HCEC 1CT (cell line): ENCODE data around the gene TPRN.

Experiments
- DNase-seq: peaks from one replicate; pipeline ENCODE4 v3.0.0-alpha.2; 2017

Gene TPRN

DNA sequence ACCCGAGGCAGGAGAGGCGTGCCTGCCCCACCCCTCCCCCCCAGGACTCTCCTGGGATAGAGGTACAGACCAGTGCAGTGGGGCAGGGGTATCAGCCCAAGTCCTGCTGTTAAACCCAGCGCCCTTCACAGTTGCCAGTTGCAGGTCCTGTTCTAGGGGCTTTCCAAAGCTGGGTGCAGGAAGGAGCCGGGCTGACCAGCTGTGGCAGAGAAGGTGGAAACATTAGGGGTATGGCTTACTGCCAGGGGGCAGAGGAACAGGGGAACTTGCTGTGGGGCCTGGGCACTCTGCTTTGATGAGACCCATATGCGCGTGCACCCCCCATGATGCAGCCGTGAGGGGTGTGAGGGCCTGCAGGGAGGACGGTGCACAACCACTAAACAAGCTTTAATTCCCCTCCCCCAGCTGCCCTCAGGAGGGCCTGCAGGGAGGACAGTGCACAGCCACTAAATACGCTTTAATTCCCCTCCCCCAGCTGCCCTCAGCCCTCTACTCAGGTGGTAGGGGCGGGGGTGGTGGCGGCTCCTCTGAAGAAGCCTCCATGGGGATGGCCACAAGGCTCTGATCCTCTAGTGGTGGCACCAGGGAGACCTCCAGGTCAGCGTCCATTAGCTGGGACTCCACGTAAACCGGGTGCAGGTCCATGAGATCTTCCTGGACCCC, 29.9 kb downstream of the TPRN start:
- no peak for DNase-seq

DNA sequence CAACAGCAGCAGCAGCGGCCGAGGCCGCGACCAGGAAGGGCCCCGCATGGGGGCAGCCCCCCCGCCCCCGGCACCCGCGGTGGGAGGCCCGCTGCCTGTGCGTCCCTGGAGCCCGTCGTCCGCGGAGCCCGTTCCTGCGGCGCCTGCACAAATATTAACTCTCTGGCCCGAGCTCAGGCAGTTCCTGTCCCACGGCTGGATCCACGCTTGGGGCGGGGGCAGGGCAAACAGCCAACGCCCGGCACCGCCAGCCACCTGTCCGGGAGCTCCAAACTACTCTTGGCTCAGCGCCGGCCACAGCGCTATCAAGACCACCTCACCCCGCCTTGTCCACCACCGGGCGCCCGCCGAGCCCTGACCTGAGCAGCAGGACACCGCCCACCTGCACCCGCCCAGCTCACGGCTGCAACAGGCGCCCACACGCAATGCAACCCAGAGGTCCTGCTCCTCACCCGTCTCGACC, 30.6 kb downstream of the TPRN start, which contains the start of gene LRRC26:
LRRC26 (minus strand) TSS at position 156 of the 463 bp plus-strand sequence; CDS start at position 48, 108 bp downstream.
- no peak for DNase-seq

DNA sequence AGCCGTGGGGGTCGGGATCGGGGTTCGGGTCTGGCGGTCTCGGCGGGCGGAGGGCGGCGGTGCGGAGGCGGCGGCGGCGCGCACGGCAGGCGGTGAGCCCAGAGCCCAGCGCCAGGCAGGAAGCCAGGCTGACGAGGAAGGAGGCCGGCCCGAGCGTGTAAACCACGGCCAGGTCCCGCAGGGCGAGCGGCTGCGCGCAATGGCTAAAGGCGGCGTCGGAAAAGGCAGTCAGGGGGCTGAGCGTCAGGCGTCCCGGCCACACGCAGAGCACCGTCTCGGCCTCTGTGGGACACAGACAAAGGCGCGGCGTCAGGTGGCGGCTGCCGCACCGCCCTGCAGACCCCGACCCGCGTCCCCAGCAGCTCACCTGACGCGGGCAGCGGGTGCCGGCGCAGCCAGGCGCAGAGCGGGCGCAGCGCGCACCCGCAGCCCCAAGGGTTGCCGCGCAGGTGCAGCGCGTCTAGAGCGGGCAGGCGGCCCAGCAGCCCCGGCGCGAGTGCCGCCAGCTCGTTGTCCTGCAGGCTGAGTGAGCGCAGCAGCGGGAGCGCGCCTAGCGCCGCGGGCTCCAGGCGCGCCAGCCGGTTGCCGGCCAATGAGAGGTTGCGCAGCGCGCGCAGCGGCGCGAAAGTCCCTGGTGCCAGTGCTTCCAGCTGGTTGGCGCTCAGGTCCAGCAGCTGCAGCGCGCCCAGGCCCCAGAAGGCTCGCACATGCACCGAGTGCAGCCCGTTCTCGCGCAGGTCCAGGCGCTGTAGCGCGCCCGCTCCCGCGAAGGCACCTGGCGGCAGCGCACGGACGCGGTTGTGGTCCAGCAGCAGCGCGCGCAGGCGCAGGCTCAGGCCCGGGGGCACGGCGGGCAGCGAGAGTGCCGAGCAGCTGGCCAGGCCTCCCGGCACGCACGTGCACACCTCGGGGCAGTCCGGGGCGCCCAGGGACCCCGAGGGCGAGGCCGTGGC, 31.4 kb downstream of the TPRN start:
- no peak for DNase-seq

DNA sequence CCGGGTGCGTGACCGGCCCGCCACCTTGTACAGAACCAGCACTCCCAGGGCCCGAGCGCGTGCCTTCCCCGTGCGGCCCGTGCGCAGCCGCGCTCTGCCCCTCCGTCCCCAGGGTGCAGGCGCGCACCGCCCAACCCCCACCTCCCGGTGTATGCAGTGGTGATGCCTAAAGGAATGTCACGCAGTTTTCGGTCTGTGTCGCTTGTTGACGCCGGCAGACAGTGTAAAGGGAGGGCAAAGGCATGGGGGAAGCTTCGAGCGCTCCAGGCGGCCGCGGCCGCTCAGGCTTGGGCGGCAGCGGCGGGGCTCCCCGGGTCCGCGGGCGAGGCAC, 32.0 kb downstream of the TPRN start:
- no peak for DNase-seq

DNA sequence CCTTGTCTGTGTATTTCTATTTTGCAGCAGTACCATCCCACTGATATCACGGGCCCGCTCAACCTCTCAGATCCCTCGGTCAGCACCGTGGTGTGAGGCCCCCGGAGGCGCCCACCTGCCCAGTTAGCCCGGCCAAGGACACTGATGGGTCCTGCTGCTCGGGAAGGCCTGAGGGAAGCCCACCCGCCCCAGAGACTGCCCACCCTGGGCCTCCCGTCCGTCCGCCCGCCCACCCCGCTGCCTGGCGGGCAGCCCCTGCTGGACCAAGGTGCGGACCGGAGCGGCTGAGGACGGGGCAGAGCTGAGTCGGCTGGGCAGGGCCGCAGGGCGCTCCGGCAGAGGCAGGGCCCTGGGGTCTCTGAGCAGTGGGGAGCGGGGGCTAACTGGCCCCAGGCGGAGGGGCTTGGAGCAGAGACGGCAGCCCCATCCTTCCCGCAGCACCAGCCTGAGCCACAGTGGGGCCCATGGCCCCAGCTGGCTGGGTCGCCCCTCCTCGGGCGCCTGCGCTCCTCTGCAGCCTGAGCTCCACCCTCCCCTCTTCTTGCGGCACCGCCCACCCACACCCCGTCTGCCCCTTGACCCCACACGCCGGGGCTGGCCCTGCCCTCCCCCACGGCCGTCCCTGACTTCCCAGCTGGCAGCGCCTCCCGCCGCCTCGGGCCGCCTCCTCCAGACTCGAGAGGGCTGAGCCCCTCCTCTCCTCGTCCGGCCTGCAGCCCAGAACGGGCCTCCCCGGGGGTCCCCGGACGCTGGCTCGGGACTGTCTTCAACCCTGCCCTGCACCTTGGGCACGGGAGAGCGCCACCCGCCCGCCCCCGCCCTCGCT, 32.6 kb downstream of the TPRN start:
- DNase-seq = no peak

DNA sequence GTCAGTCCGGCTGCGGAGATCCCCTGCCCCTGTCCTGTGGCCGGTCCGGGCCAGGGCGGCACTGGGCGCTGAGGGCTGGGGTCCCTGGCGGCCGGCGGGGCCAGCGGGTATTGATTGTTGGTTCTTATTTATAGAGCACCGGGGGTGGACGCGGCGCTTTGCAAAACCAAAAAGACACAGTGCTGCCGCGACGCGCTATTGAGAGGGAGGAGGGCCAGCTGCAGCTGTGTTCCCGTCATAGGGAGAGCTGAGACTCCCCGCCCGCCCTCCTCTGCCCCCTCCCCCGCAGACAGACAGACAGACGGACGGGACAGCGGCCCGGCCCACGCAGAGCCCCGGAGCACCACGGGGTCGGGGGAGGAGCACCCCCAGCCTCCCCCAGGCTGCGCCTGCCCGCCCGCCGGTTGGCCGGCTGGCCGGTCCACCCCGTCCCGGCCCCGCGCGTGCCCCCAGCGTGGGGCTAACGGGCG, 33.2 kb downstream of the TPRN start:
- no peak for DNase-seq

DNA sequence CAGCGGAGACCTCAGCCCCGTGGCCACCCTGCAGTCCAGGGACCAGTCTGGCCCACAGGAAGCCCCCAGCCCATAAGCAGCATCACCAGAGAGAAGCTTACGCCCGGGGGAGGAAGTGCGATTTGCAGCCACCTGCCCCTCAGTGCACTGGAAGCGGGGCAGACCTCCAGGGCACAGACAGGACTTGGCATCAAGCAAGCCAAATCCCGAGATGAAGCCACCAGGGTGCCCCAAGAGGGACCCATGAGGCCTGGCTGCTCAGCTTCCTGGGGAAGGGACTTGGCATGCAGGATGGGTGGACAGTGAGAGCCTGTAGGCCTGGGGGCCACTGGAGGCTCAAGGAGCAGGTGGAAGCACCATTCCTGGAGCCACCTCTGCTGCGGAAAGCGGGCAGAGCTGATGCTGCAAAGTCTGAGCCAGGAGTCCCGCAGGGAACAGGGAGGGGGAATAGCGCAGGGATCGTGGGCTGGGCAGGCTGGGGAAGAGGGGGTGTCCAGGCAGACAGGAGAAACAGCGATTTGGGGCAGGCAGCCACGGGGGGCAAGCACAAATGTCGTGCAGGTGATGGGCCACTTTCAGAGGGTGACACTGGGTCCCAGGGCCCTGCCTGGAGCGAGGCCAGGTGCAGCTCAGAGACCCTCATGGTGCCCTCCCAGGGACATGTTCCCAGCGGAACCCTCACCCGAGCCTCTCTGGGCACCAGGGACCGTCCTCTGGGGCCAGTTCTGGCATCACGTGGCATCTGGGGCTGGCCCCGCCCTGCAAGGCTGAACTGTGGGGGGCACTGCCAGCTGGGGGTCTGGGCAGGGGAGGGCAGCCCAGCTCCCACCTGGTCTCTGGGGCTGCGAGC, 33.9 kb downstream of the TPRN start:
- no peak for DNase-seq

DNA sequence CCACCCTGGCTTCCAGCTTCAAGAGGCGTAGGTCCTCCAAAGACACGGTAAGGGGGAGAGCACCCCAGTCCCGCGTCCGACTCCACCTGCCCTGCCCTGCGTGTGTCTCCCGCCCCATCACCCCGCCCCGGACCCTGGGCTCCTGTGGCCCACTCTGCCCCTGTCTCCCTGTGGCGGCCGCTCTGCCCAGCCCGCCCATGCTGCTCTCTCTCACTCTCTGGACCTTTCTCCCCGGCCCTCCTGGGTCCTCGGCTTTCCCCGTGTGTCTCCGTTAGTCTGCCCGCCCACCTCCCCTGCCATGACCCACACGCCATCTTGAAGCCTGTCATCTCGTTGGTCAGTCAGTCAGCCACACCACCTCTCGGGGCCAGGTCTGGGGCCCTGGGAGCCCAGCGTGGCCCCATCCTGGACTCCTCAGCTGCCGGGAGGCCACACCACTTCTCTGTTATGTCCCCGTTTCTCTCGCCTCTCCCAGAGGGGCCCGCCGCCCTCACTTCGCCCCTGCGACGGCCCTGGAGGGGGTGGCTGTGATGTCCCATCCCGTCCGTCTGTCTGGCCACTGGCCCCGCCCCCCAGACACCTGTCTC, 35.2 kb downstream of the TPRN start:
- no peak for DNase-seq

DNA sequence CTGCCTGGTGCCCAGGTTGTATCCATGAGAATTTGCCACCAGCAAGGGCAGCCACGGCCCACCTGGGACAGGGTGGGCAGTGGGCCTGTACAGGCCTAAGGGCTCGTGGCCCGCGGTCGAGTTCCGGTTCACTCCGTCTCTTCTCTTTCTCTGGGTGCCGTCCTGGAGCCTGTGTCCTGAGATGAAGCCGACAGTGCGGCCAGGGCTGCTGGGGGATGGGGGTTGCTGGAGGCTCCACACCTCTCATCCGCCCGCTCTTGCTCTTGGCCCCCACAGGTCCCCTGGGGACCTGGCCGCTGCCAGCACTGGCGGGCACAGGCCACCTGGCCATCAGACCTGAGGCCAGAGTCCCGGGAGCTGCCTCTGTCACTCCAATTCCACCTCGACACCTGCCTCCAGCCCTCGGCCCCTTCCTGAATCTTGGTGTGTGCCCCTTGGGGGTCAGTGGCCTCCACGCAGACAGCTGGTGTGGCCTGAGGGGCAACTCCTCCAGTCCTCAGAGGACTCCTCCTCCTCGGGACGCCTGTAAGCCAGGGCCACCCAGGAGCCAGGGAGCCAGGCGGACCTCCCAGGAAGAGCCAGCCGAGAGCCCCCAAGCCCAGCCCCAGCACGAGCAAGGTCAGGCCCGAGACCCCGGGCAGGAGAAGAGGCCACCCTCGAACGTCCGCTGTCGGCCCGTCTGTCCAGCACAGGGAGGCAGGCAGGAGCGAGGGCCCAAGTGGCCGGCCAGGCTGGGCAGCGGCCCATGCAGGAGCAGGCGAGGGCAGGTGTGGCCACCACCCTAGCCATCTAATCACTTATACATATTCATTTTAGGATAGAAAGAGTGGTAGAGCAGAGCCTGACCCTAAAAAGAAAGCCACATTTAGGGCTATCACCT, 35.9 kb downstream of the TPRN start:
- DNase-seq = no peak

DNA sequence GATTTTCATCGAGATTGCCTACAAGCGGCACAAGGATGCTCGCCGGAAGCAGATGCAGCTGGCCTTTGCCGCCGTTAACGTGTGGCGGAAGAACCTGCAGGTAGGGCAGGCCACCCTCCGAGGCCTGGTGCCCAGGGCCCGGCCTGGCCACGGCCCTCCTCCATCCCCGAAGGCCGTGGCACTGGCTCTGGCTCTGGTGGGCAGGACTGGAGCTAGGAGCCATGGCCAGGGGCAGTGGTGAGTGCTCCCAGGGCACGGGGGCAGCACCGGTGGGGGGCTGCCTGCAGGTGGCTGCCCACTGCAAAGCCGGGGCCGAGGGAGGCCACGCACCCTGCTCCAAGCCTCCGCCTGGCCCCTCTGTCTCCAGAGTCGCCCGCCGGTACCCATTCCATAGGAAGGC, 36.7 kb downstream of the TPRN start:
- DNase-seq = no peak

DNA sequence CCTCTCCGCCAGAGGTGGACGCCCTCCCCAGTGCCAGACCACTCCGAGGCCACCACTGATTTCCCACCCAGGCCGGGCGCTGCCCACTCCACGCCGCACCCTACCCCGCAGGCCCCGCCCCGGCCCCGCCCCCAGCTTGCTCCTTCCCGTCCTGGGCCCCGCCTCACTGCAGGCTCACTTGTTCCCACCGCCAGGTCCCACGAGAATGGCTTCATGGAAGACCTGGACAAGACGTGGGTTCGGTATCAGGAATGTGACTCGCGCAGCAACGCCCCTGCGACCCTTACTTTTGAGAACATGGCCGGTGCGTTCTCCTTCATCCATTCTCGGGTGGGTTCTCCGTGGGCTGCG, 37.2 kb downstream of the TPRN start:
- no peak for DNase-seq

DNA sequence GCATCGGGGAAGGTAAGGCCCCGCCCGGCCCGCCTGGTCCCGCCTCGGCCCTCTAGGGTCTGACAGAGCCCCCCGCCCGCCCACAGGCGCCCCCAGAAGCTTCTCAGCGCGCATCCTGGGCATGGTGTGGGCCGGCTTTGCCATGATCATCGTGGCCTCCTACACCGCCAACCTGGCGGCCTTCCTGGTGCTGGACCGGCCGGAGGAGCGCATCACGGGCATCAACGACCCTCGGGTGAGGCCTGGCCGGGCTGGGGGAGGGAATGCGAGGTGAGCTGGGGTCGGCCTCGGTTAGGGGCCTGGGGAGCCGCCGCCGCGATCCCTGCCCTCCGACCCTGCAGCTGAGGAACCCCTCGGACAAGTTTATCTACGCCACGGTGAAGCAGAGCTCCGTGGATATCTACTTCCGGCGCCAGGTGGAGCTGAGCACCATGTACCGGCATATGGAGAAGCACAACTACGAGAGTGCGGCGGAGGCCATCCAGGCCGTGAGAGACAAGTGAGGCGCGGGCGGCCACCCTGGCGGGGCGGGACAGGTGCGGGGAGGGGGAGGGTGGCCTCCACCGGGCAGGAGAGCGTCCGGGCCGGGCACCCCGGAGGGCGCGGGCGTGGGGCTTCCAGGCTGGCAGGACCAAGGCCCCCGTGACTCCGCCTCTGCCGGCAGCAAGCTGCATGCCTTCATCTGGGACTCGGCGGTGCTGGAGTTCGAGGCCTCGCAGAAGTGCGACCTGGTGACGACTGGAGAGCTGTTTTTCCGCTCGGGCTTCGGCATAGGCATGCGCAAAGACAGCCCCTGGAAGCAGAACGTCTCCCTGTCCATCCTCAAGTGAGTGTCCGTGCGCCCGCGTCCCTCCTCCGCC, 37.8 kb downstream of the TPRN start:
- no peak for DNase-seq

DNA sequence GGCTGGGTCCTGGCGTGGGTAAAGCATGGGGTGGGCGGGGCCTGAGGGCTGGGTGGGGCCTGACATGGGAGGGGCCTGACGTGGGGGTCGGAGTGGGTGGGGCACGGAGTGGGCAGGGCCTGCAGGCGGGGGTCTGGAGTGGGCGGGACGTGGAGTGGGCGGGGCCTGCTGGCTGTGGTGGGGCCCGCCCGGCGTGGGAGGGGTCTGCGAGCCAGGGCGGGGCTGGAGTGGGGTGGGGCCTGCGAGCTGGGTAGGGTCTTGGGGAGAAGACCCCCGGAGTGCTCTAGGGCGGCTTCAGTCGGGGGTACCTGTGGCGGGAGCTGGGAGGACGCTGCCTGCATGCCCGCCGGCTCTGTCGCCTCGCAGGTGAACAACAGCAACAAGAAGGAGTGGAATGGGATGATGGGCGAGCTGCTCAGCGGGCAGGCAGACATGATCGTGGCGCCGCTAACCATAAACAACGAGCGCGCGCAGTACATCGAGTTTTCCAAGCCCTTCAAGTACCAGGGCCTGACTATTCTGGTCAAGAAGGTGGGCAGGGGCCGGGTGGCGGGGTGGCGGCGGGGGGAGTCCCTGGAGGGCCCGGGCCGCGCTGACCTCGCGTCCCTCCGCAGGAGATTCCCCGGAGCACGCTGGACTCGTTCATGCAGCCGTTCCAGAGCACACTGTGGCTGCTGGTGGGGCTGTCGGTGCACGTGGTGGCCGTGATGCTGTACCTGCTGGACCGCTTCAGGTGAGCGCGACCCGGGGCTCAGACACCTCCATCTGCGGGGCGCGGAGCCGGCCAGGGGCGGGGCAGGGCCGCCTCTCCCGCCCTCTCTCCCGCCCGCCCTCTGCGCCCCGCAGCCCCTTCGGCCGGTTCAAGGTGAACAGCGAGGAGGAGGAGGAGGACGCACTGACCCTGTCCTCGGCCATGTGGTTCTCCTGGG, 38.7 kb downstream of the TPRN start:
- no peak for DNase-seq

DNA sequence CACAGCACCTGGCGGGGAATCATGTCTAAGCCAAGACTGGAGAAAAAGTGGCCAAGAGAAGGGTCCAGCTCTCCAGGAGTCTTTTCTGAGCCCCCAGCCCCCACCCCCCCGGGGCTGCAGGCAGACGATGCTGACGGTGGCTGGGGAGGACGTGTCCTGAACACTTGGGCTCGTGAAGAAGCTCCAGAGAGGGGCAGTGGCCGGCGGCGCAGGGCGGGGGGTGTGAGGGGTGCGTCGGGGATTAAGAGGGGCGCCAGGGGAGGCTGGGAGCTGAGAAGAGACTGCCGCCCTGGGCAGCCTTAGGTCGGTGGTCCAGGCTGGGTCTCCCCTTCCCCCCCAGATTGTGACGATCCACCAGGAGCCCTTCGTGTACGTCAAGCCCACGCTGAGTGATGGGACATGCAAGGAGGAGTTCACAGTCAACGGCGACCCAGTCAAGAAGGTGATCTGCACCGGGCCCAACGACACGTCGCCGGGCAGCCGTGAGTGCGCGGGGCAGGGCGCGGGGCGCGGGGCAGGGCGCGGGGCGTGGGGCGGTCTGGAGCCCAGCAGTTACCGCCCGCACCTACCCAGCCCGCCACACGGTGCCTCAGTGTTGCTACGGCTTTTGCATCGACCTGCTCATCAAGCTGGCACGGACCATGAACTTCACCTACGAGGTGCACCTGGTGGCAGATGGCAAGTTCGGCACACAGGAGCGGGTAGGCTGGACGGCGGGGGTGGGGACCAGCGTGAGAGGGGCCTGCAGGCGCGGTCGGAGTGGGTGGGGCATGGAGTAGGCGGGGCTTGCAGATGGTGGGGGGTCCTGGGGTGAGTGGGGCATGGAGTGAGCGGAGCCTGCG, 39.6 kb downstream of the TPRN start:
- DNase-seq = no peak

DNA sequence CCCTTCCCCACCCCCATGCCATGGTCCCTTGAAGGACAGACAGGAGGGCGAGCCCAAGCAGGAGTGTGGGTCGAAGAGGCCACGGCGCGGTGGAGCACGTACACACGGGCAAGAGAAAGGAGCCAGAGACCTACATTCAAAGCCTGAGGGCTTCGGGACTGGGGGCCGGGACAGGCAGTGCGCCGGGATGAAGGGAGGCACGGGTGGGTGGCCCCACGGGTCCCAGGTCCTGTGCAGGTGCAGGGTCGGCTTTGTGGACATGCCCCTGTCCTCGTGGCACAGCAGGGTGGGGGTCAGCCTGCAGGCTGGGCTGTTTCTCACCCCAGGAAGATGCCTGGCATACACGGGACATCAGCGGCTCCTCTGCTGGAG, 40.5 kb downstream of the TPRN start:
- DNase-seq = no peak

DNA sequence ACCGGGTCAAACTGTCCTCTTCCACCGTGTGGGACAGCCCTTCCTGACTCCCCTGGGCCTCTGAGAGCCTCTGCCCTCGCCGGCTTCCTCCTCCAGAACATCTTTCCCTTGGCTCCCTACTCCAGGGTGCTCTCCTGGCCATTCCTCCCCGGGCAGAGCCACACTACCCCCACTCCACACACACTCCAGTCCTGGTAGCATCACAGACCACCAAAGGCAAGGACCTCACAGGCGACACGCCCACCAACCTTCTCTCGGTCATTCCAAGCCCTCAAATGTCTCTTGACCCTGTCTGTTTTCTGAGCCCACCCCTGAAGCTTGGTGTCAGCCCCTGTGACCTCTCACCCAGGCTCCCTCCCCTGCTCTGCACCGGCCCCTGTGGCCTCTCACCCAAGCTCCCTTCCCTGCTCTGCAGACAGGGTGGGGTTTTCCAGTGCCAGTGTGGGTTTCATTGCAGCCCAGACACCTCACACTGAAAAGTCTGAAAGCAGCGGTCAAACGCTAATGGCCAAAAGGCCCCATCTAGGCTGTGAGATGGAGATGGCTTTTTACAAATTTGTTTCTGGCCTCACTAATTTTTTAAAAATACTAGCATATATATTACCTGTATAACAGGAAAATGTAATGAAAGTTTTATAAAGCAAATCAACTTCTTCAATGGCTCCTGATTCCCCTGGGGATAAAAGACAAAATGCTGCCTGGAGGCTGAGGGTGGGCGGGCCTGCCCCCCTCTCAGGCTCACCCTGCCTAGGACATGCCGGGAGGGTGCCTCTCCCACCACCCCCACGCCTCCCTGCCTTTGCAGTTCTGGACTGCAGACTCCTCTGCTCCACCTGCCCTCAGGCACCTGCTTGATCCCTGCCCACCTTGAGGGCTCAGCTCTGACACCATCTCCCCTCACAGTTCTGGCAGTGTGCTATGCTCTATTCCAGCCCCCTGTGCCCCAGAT, 41.2 kb downstream of the TPRN start:
- DNase-seq = no peak

DNA sequence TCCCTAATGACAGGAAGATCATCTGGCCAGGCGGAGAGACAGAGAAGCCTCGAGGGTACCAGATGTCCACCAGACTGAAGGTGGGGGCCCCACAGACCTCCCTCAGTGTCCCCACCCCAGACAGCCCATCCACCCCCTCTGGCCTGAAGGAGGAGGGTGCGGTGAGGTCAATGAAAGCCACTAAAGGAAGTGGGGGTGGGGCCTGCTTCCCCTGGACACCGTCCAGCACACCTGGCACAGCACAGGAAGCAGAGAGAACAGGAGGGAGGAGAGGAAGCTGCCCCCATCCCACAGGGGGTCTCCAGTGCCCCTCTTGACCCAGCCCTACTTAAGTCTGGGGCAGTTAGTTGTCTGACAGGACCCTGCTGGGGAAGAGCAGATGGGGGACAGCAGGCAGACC, 41.9 kb downstream of the TPRN start:
- DNase-seq = no peak
